AG04450 (cell line): ENCODE measurements around the gene TRPM3. TPM values are rescaled to one million over a fixed set of nuclear protein-coding genes. Genes with fewer than 3 reads are reported as not detected.

Source experiments
- CTCF ChIA-PET: fragments of 300-600, 350-600 bp; formaldehyde crosslinking; extraction: SDS; loops from one replicate; lab custom pipeline; 2022; ENCODE audit warnings: antibody characterized with exemption, inconsistent platforms; lab: Charles Lee
- POLR2A ChIA-PET: fragments of 350-600 bp; formaldehyde crosslinking; extraction: SDS; loops from one replicate; lab custom pipeline; 2021; ENCODE audit warnings: antibody characterized with exemption, inconsistent platforms; lab: Yijun Ruan, JAX
- DNase-seq: peaks from one replicate; pipeline ENCODE4 v3.0.0-alpha.2; 2011; ENCODE audit warnings: low read depth, low spot score
- H3K27ac ChIP-seq: one replicate; pipeline ENCODE4 v1.5.1; 2012; ENCODE audit warnings: low read depth, low read length, control low read depth
- H3K27me3 ChIP-seq: one replicate; pipeline ENCODE4 v1.6.0; 2012; ENCODE audit warnings: low read length; ENCODE audit not compliant: control insufficient read depth, insufficient read depth
- H3K4me3 ChIP-seq: 2 replicates; pipeline ENCODE4 v1.5.1; 2011; ENCODE audit warnings: mild to moderate bottlenecking, low read depth, low read length, control low read depth
- H3K9me3 ChIP-seq: 2 replicates; pipeline ENCODE4 v1.5.1; 2012; ENCODE audit warnings: low read length; ENCODE audit not compliant: control insufficient read depth, insufficient read depth
- CTCF ChIP-seq: IDR thresholded peaks from 2 replicates; pipeline ENCODE4 v1.5.1; 2011; ENCODE audit warnings: low read depth, low read length, control low read depth, inconsistent platforms
- polyA plus RNA-seq: library from polyadenylated mRNA; depleted of rRNA; stranded (reverse); fragments of >200 nt; gene quantifications from 2 replicates; pipeline ENCODE4 v1.2.3, GENCODE V29; 2011

Gene TRPM3
- polyA plus RNA-seq, 1 experiment: 0.01 TPM

- no peak for TF ChIP-seq CTCF
- no peak overlapping the region for H3K4me3 ChIP-seq
- no peak for DNase-seq
- H3K27me3 ChIP-seq: no peaks in the 10 kb centered on the region
- ChIA-PET CTCF (no interaction called here), POLR2A (no interaction called here)
- no peaks in the 10 kb centered on the region for H3K9me3 ChIP-seq
- no peak overlapping the region for H3K27ac ChIP-seq
Observed at GRCh38 chr9:70840266-70840665, 281.2 kb downstream of the TRPM3 start.

DNA sequence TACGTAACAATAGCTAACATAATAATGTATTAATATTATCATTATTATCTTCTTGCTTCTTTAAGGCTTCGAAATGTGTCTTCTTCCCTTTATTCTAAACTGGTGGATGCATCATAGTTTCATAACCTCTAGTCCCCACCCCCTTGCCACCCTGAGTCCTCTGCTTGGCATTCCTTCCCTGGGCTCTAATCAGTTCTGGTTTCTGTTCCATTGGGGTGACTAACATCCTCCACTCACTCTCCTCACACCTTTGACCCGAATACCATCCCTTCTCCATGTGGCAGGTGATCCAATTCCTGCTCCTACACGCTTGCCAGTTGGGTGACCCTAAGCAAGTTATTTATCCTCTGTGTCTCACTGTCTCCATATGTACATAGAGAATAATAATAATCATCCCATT lies 286.1 kb downstream of the TRPM3 start:
- POLR2A ChIA-PET: no interaction called here
- Histone ChIP-seq H3K27me3 (no peaks in the 10 kb centered on the region), H3K4me3 (no peak overlapping the region), H3K27ac (no peak overlapping the region), H3K9me3 (no peaks in the 10 kb centered on the region)
- DNase-seq: no peak
- CTCF ChIA-PET: no interaction called here
- no peak for TF ChIP-seq CTCF

GRCh38 chr9:70832492-70832891 lies 288.9 kb downstream of the TRPM3 start:
- ChIA-PET CTCF (no interaction called here), POLR2A (no interaction called here)
- no peak overlapping the region for H3K27ac ChIP-seq
- DNase-seq: no peak
- no peak for TF ChIP-seq CTCF
- H3K27me3 ChIP-seq: peaks cover 2% of the 10 kb centered on the region
- no peak overlapping the region for H3K4me3 ChIP-seq
- H3K9me3 ChIP-seq: no peaks in the 10 kb centered on the region

- no peak for TF ChIP-seq CTCF
- no peak overlapping the region for H3K4me3 ChIP-seq
- no peak for DNase-seq
- no peaks in the 10 kb centered on the region for H3K9me3 ChIP-seq
- H3K27me3 ChIP-seq: peaks cover 2% of the 10 kb centered on the region
- H3K27ac ChIP-seq: no peak overlapping the region
- CTCF ChIA-PET: no interaction called here
- POLR2A ChIA-PET: no interaction called here
Observed at GRCh38 chr9:70830618-70831017, 290.8 kb downstream of the TRPM3 start.

DNA sequence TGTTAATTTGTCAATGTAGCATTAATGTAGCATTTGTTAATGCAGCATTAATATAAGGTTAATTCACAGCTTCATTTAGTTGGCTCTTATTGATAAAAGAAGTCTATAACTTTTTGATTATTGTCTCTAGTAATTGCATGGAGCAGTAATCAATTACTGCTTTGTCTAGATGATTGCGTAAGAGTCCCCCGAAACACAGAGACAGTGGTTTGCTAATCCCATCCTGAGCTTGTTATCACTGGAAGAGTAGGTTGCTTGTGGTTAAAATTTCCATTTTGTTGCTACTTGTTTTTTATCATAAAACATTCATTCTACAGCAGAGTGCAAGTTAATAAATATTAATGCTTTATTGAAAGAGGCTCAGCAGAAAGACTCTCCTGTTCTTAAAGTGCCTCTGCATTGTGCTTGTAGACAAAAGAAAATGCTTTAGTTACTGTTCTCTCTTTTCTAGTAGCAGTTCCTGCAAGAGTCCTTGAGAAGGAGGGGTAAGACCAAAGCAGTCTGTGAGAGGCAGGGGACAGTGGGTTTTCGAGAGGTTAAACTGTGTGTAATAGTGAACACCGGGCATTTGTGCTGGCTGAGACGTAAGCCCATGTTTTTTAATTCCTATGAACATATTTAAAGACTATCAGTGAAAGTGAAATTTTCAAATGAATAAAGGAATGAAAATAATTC lies 291.7 kb downstream of the TRPM3 start:
- peaks cover 2% of the 10 kb centered on the region for H3K27me3 ChIP-seq
- no peak for TF ChIP-seq CTCF
- CTCF ChIA-PET: no interaction called here
- DNase-seq: no peak
- POLR2A ChIA-PET: no interaction called here
- no peak overlapping the region for H3K27ac ChIP-seq
- no peak overlapping the region for H3K4me3 ChIP-seq
- no peaks in the 10 kb centered on the region for H3K9me3 ChIP-seq
